K562 (cell line): ENCODE results near the gene CACNA2D2. TPM values are rescaled to one million over a fixed set of nuclear protein-coding genes. Genes with fewer than 3 reads are reported as not detected.

Experiments
- BACH1 ChIP-seq: fragments of 200-800 bp; sonication (Bioruptor generic); IDR thresholded peaks from 2 replicates; pipeline ENCODE4 v1.6.1; 2016; ENCODE audit warnings: missing genetic modification characterization, missing compliant biosample characterization
- EP300 ChIP-seq: IDR thresholded peaks from 2 replicates; pipeline ENCODE4 v1.6.1; 2012; ENCODE audit warnings: low read length, improper control_type of control experiment
- EZH2 ChIP-seq: IDR thresholded peaks from 2 replicates; pipeline ENCODE4 v1.6.1; 2012; ENCODE audit warnings: low read depth, mild to moderate bottlenecking, inconsistent platforms, low read length, borderline replicate concordance
- FOXK1 ChIP-seq: sonication (generic); formaldehyde crosslinking; IDR thresholded peaks from 2 replicates; pipeline ENCODE4 v1.8.0; 2022; ENCODE audit warnings: missing genetic modification reagents, mild to moderate bottlenecking, borderline replicate concordance
- FOXP4 ChIP-seq: sonication (generic); formaldehyde crosslinking; IDR thresholded peaks from 2 replicates; pipeline ENCODE4 v1.8.0; 2022; ENCODE audit warnings: mild to moderate bottlenecking, missing genetic modification reagents, borderline replicate concordance
- HDAC6 ChIP-seq: IDR thresholded peaks from 2 replicates; pipeline ENCODE4 v1.6.1; 2012; ENCODE audit warnings: low read depth, mild to moderate bottlenecking, control low read depth, inconsistent platforms, low read length, moderate library complexity
- IRF2 ChIP-seq: sonication (generic); formaldehyde crosslinking; IDR thresholded peaks from 2 replicates; pipeline ENCODE4 v1.8.1; 2022; ENCODE audit warnings: mild to moderate bottlenecking, missing genetic modification reagents
- KLF10 ChIP-seq: fragments of 250-450 bp; sonication (Bioruptor Pico); IDR thresholded peaks from 2 replicates; pipeline ENCODE4 v1.6.1; 2021; ENCODE audit warnings: matching md5 sums
- L3MBTL2 ChIP-seq: fragments of 450-650 bp; IDR thresholded peaks from 2 replicates; pipeline ENCODE4 v1.6.1; 2016; ENCODE audit warnings: mild to moderate bottlenecking, moderate library complexity
- MCM5 ChIP-seq: fragments of 450-650 bp; IDR thresholded peaks from 2 replicates; pipeline ENCODE4 v1.6.1; 2016; ENCODE audit warnings: low read depth
- NCOA4 ChIP-seq: fragments of 450-650 bp; IDR thresholded peaks from 2 replicates; pipeline ENCODE4 v1.6.1; 2018; ENCODE audit warnings: mild to moderate bottlenecking; ENCODE audit not compliant: partially characterized antibody
- NFIX ChIP-seq: fragments of 250-450 bp; sonication (Bioruptor Pico); IDR thresholded peaks from 2 replicates; pipeline ENCODE4 v1.4.0; 2020; ENCODE audit warnings: low read depth, mild to moderate bottlenecking, moderate library complexity
- RBM39 ChIP-seq: fragments of 200-400 bp; formaldehyde crosslinking; optimal IDR thresholded peaks from 2 replicates; pipeline ENCODE3; 2018; ENCODE audit warnings: low read depth, low read length
- TCF15 ChIP-seq: fragments of 250-450 bp; sonication (Bioruptor Pico); IDR thresholded peaks from 2 replicates; pipeline ENCODE4 v1.8.0; 2022; ENCODE audit warnings: moderate library complexity, mild to moderate bottlenecking, inconsistent platforms
- U2AF1 ChIP-seq: fragments of 200-400 bp; formaldehyde crosslinking; optimal IDR thresholded peaks from 2 replicates; pipeline ENCODE3; 2017; ENCODE audit warnings: mild to moderate bottlenecking, low read depth, low read length, moderate library complexity
- ZNF124 ChIP-seq: sonication (generic); formaldehyde crosslinking; IDR thresholded peaks from 2 replicates; pipeline ENCODE4 v1.8.1; 2022; ENCODE audit warnings: missing genetic modification reagents
- ZNF140 ChIP-seq: fragments of 250-450 bp; sonication (Bioruptor Pico); IDR thresholded peaks from 2 replicates; pipeline ENCODE4 v1.8.0; 2021; ENCODE audit warnings: moderate library complexity, mild to moderate bottlenecking, inconsistent platforms
- ZNF274 ChIP-seq: IDR thresholded peaks from 2 replicates; pipeline ENCODE4 v1.6.1; 2011; ENCODE audit warnings: low read depth, mild to moderate bottlenecking, low read length, moderate library complexity, borderline replicate concordance
- ZNF395 ChIP-seq: fragments of 200-800 bp; sonication (Bioruptor generic); IDR thresholded peaks from 2 replicates; pipeline ENCODE4 v1.6.1; 2017; ENCODE audit warnings: missing genetic modification characterization, missing compliant biosample characterization
- ZNF785 ChIP-seq: fragments of 250-450 bp; sonication (Bioruptor Pico); IDR thresholded peaks from 2 replicates; pipeline ENCODE4 v1.4.0; 2020; ENCODE audit warnings: mild to moderate bottlenecking
- polyA plus RNA-seq, 8 experiments: library from polyadenylated mRNA; depleted of rRNA in 4 of 8; stranded (reverse) in 5 of 8; unstranded in 3 of 8; fragments of >200 nt; fragmentation: Nextera tagmentation in 2 of 8; fragmentation: Illumina TruSeq in 1 of 8; extraction: Ambion mirVana in 2 of 8; extraction: Trizol in 1 of 8; gene quantifications; 2 replicates each; pipeline versions ENCODE4 v1.2.1 to v1.2.3, GENCODE V29; 2011 to 2014; ENCODE audit warnings: inconsistent platforms in 1 of 8, missing spikeins in 1 of 8
- total RNA-seq, 7 experiments: library from RNA; depleted of rRNA in 6 of 7; stranded (reverse); fragments of >200 nt in 6 of 7; fragmentation: Illumina TruSeq in 2 of 7; extraction: Trizol in 2 of 7; gene quantifications; 2 replicates each; pipeline versions ENCODE4 v1.2.1 to v1.2.3, GENCODE V29; 2011 to 2021; ENCODE audit warnings: low replicate concordance in 1 of 7

Gene CACNA2D2
- total and polyA plus RNA-seq, 9 of the 15 experiments (the other 6 are each of a cell fraction or from before 2014, with no cell fraction given) = 0.11 to 0.58 (median 0.36) TPM; not detected in 2

- no peak for TF ChIP-seq EP300
- TF ChIP-seq BACH1 (tag) = 0 out of 2 replicates have a peak, but pooled peaks have one; percentile 33
- TF ChIP-seq NCOA4 = no peak
- TF ChIP-seq ZNF124 (CRISPR knock-in tag) = no peak
- no peak for TF ChIP-seq ZNF140 (CRISPR knock-in tag)
- no peak for TF ChIP-seq MCM5
- TF ChIP-seq L3MBTL2 = peak; percentile 91
- no peak for TF ChIP-seq RBM39
- no peak for TF ChIP-seq HDAC6
- no peak for TF ChIP-seq KLF10 (CRISPR knock-in tag)
- TF ChIP-seq NFIX (CRISPR knock-in tag) = no peak
- no peak for TF ChIP-seq U2AF1
- TF ChIP-seq ZNF274 = no peak
- TF ChIP-seq ZNF785 (CRISPR knock-in tag) = no peak
- no peak for TF ChIP-seq IRF2 (CRISPR knock-in tag)
- TF ChIP-seq TCF15 (CRISPR knock-in tag) = no peak
- TF ChIP-seq EZH2 = no peak
- peak; percentile 72; the same call in 1 of the 2 replicates for TF ChIP-seq FOXK1 (CRISPR knock-in tag)
- no peak for TF ChIP-seq FOXP4 (CRISPR knock-in tag)
- peak; percentile 93 for TF ChIP-seq ZNF395 (CRISPR knock-in tag)
- TF ChIP-seq, all 486 proteins: peak for 118
Measured at GRCh38 chr3:50350527-50351322, 152.7 kb downstream of the CACNA2D2 start, which contains the start of the genes CYB561D2 and NPRL2 (continued).
